Neural cell (in vitro differentiated cells): ENCODE results near the gene DHX29. TPM values are rescaled to one million over a fixed set of nuclear protein-coding genes. Genes with fewer than 3 reads are reported as not detected.

Source experiments
- H2AFZ ChIP-seq: fragments of 200-600, 300-800 bp; sonication (generic), shearing (Covaris generic); 2 replicates; pipeline ENCODE4 v1.6.0; 2014; ENCODE audit warnings: low read depth, mild to moderate bottlenecking, antibody characterized with exemption, low read length, moderate library complexity
- H3F3A ChIP-seq: fragments of 200-600 bp; shearing (Covaris generic); 2 replicates; pipeline ENCODE4 v1.6.1; 2016; ENCODE audit warnings: mild to moderate bottlenecking, moderate library complexity, mixed read lengths, antibody characterized with exemption, low read length; ENCODE audit not compliant: insufficient read depth, poor library complexity, severe bottlenecking
- H3K27ac ChIP-seq: fragments of 200-600, 300-800 bp; sonication (generic), shearing (Covaris generic); 2 replicates; pipeline ENCODE4 v1.5.1; 2014; ENCODE audit warnings: mild to moderate bottlenecking, low read length, moderate library complexity
- H3K27me3 ChIP-seq: fragments of 300-800, 200-600 bp; sonication (generic), shearing (Covaris generic); 2 replicates; pipeline ENCODE4 v1.6.0; 2014; ENCODE audit warnings: mild to moderate bottlenecking, low read depth, low read length, moderate library complexity; ENCODE audit not compliant: insufficient read depth
- H3K36me3 ChIP-seq: fragments of 300-800, 200-600 bp; sonication (generic), shearing (Covaris generic); 2 replicates; pipeline ENCODE4 v1.5.1; 2014; ENCODE audit warnings: mild to moderate bottlenecking, antibody characterized with exemption, low read length, moderate library complexity; ENCODE audit not compliant: insufficient read depth
- H3K4me2 ChIP-seq: fragments of 300-800, 200-600 bp; sonication (generic), shearing (Covaris generic); 2 replicates; pipeline ENCODE4 v1.6.0; 2014; ENCODE audit warnings: mild to moderate bottlenecking, low read length
- H3K4me3 ChIP-seq: fragments of 300-800, 200-600 bp; sonication (generic), shearing (Covaris generic); 2 replicates; pipeline ENCODE4 v1.5.1; 2014; ENCODE audit warnings: mild to moderate bottlenecking, low read length, moderate library complexity
- H3K79me2 ChIP-seq: fragments of 200-600 bp; shearing (Covaris generic); replicated peaks from 2 replicates; pipeline ENCODE4 v1.6.0; 2014; ENCODE audit warnings: mild to moderate bottlenecking, low read length, moderate library complexity; ENCODE audit not compliant: insufficient read depth
- H3K9ac ChIP-seq: fragments of 300-800, 200-600 bp; sonication (generic), shearing (Covaris generic); 2 replicates; pipeline ENCODE4 v1.6.1; 2016; ENCODE audit warnings: mild to moderate bottlenecking, low read length, mixed read lengths
- H3K9me2 ChIP-seq: fragments of 200-600 bp; shearing (Covaris generic); 2 replicates; pipeline ENCODE4 v1.6.1; 2016; ENCODE audit warnings: mild to moderate bottlenecking, low read length, mixed read lengths; ENCODE audit not compliant: insufficient read depth
- H3K9me3 ChIP-seq: fragments of 200-600, 300-800 bp; sonication (generic), shearing (Covaris generic); 2 replicates; pipeline ENCODE4 v1.6.1; 2016; ENCODE audit warnings: mild to moderate bottlenecking, mixed run types, low read length, moderate library complexity, mixed read lengths
- H4K20me1 ChIP-seq: fragments of 200-600 bp; shearing (Covaris generic); 2 replicates; pipeline ENCODE4 v1.6.1; 2016; ENCODE audit warnings: mild to moderate bottlenecking, mixed run types; ENCODE audit not compliant: insufficient read depth
- CTCF ChIP-seq: fragments of 450-650 bp; IDR thresholded peaks from 2 replicates; pipeline ENCODE4 v1.5.1; 2014; ENCODE audit warnings: antibody characterized with exemption, mild to moderate bottlenecking, moderate library complexity; ENCODE audit not compliant: poor library complexity, severe bottlenecking
- EP300 ChIP-seq: fragments of 450-650 bp; conservative IDR thresholded peaks from 2 replicates; pipeline ENCODE4 v1.6.1; 2014; ENCODE audit warnings: antibody characterized with exemption, mild to moderate bottlenecking, moderate library complexity; ENCODE audit not compliant: poor library complexity, severe bottlenecking
- EZH2 ChIP-seq: fragments of 200-600, 300-800 bp; shearing (Covaris generic), sonication (generic); IDR thresholded peaks from 2 replicates; pipeline ENCODE4 v1.6.1; 2014; ENCODE audit warnings: antibody characterized with exemption, low read length, borderline replicate concordance, mild to moderate bottlenecking; ENCODE audit not compliant: insufficient read depth, poor library complexity, severe bottlenecking
- MXI1 ChIP-seq: fragments of 450-650 bp; conservative IDR thresholded peaks from 2 replicates; pipeline ENCODE4 v1.6.1; 2014; ENCODE audit warnings: antibody characterized with exemption, mild to moderate bottlenecking; ENCODE audit not compliant: poor library complexity, severe bottlenecking
- POLR2AphosphoS5 ChIP-seq: IDR thresholded peaks from 2 replicates; pipeline ENCODE4 v1.6.1; 2012
- RAD21 ChIP-seq: fragments of 450-650 bp; conservative IDR thresholded peaks from 2 replicates; pipeline ENCODE4 v1.6.1; 2014; ENCODE audit warnings: antibody characterized with exemption, mild to moderate bottlenecking, moderate library complexity
- REST ChIP-seq: IDR thresholded peaks from 2 replicates; pipeline ENCODE4 v1.6.1; 2012; ENCODE audit warnings: borderline replicate concordance
- SMC3 ChIP-seq: fragments of 450-650 bp; conservative IDR thresholded peaks from 2 replicates; pipeline ENCODE4 v1.6.1; 2014; ENCODE audit warnings: antibody characterized with exemption, mild to moderate bottlenecking, moderate library complexity; ENCODE audit not compliant: poor library complexity
- TAF1 ChIP-seq: IDR thresholded peaks from 2 replicates; pipeline ENCODE4 v1.6.1; 2012; ENCODE audit warnings: low read depth
- polyA plus RNA-seq: library from polyadenylated mRNA; depleted of rRNA; stranded (reverse); fragments of >200 nt; gene quantifications from 2 replicates; pipeline ENCODE4 v1.2.3, GENCODE V29; 2014

DHX29 gene
- polyA plus RNA-seq, 1 donor from 2014 or later: 48.1 TPM

- no peaks in the 10 kb centered on the region for H3K9me2 ChIP-seq
- no peaks in the 10 kb centered on the region for H3K27me3 ChIP-seq
- no peak for TF ChIP-seq REST
- TF ChIP-seq CTCF: no peak
- no peak for TF ChIP-seq MXI1
- TF ChIP-seq EZH2: no peak
- no peak for TF ChIP-seq POLR2AphosphoS5
- no peak for TF ChIP-seq TAF1
- TF ChIP-seq EP300: no peak
- TF ChIP-seq SMC3: no peak
- no peak for TF ChIP-seq RAD21
- H3K4me2 ChIP-seq: no peak overlapping the region
- H3K9ac ChIP-seq: no peak overlapping the region
- H2AFZ ChIP-seq: no peak overlapping the region
- H4K20me1 ChIP-seq: no peaks in the 10 kb centered on the region
- H3F3A ChIP-seq: no peaks in the 10 kb centered on the region
- H3K36me3 ChIP-seq: peaks cover 22% of the 10 kb centered on the region
- no peak overlapping the region for H3K4me3 ChIP-seq
- no peaks in the 10 kb centered on the region for H3K79me2 ChIP-seq
- H3K9me3 ChIP-seq: no peaks in the 10 kb centered on the region
- no peak overlapping the region for H3K27ac ChIP-seq
These were observed 49.4 kb upstream of the DHX29 start for GRCh38 chr5:55356896-55357295.

- H3K4me3 ChIP-seq: no peak overlapping the region
- H3K9me3 ChIP-seq: no peaks in the 10 kb centered on the region
- TF ChIP-seq SMC3 (no peak), TAF1 (no peak), POLR2AphosphoS5 (no peak), MXI1 (no peak), RAD21 (no peak), CTCF (no peak), EZH2 (no peak), REST (no peak), EP300 (no peak)
- H3K4me2 ChIP-seq: no peak overlapping the region
- no peak overlapping the region for H2AFZ ChIP-seq
- no peaks in the 10 kb centered on the region for H4K20me1 ChIP-seq
- H3K36me3 ChIP-seq: peaks cover 7% of the 10 kb centered on the region
- H3K9me2 ChIP-seq: no peaks in the 10 kb centered on the region
- H3K27ac ChIP-seq: no peak overlapping the region
- H3K27me3 ChIP-seq: no peaks in the 10 kb centered on the region
- no peaks in the 10 kb centered on the region for H3K79me2 ChIP-seq
- H3F3A ChIP-seq: no peaks in the 10 kb centered on the region
- no peak overlapping the region for H3K9ac ChIP-seq
These were observed 43.3 kb upstream of the DHX29 start for GRCh38 chr5:55350754-55351153.
